LNCaP clone FGC (cell line): ENCODE results near the gene ZNF618.

ENCODE experiments used
- DNase-seq: peaks from one replicate; pipeline ENCODE4 v3.0.0-alpha.2; 2011; ENCODE audit warnings: low read depth
- H3K4me3 ChIP-seq: 2 replicates; pipeline ENCODE4 v1.5.1; 2011; ENCODE audit warnings: mild to moderate bottlenecking, low read depth, low read length, control low read depth
- CTCF ChIP-seq: IDR thresholded peaks from 2 replicates; pipeline ENCODE4 v1.5.1; 2012; ENCODE audit warnings: mild to moderate bottlenecking; ENCODE audit not compliant: control insufficient read depth, insufficient read depth; ENCODE audit errors: extremely low read depth

ZNF618 gene

DNA sequence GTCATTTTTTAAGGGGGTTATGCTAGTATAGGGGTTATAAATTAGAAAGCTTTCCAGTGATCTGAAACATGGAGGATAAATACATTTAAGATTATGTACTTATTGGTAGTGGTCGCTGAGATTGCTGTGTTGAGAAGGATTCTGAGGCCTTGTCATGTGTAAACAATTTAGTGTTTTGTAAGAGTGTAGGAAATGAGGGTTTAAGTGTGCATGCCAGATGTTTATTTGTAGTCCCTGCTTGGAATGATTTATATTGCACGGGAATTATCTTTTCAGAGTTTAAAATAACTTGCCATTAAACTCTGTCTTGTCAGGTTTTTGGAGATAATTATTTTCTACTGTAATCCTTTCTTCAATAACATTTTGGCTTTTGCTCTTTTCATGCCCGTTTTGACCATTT is 19.4 kb downstream of the ZNF618 start:
- no peak for TF ChIP-seq CTCF

GRCh38 chr9:113896713-113897112 is 20.6 kb downstream of the ZNF618 start:
- H3K4me3 ChIP-seq: no peak overlapping the region
- TF ChIP-seq CTCF: no peak
- DNase-seq: no peak

More for the DNA sequence above, 19.4 kb downstream of the ZNF618 start:
- no peak overlapping the region for H3K4me3 ChIP-seq
- no peak for DNase-seq

GRCh38 chr9:113898151-113898550 is 22.0 kb downstream of the ZNF618 start:
- no peak for TF ChIP-seq CTCF
- no peak for DNase-seq
- no peak overlapping the region for H3K4me3 ChIP-seq

DNA sequence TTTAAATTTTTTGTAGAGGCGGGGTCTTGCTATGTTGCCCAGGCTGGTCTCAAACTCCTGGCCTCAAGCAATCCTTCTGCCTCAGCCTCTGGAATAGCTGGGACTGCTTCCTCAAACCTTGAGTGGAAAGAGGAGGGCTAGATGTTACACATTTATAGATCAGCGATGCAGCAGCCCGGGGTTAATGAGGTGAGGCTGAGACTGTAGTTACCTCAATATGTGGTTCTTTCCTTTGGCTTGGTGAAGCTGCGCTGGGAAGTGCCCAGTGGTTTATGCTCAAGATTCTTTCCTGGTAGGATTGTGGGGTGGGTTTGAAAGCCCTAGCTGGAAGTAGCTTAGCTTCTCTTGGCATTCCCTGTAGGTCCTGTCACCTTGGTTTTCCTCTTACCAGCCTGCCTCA is 22.5 kb downstream of the ZNF618 start:
- no peak for TF ChIP-seq CTCF
- no peak for DNase-seq
- H3K4me3 ChIP-seq: no peak overlapping the region

- no peak for TF ChIP-seq CTCF
- no peak for DNase-seq
- H3K4me3 ChIP-seq: no peak overlapping the region
These were observed 23.1 kb downstream of the ZNF618 start for GRCh38 chr9:113899205-113899604.

- no peak for DNase-seq
- no peak overlapping the region for H3K4me3 ChIP-seq
- TF ChIP-seq CTCF: no peak
These were observed 25.1 kb downstream of the ZNF618 start for GRCh38 chr9:113901221-113901688.

DNA sequence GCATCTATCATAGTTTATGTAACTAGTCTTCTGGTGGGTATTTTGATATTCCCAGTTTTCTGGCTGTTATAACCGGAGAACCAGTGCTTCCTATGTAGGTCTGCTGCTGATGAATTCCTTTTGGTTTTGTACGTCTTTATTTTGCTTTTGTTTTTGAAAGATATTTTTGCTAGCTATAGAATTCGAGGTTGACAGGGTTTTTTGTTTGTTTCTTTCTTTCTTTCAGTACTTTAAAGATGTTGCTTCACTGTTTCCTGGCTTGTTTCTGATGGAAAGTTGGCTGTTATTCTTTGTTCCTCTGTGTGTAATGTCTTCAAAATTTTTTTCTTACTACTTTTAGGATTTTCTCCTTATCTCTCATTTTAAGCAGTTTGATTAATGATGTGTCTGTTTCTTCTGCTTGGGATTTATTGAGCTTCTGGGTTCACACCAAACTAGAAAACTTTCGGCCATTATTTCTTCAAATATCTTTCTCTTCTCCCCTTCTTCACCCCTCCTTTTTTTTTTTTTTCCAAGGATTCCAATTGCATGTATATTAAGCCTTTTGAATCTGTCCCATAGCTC is 27.5 kb downstream of the ZNF618 start:
- H3K4me3 ChIP-seq: no peak overlapping the region
- TF ChIP-seq CTCF: no peak
- no peak for DNase-seq
